Neural cell (in vitro differentiated cells): ENCODE measurements around the gene TMSB10.

Source experiments
- CTCF ChIP-seq: fragments of 450-650 bp; IDR thresholded peaks from 2 replicates; pipeline ENCODE4 v1.5.1; 2014; ENCODE audit warnings: antibody characterized with exemption, mild to moderate bottlenecking, moderate library complexity; ENCODE audit not compliant: poor library complexity, severe bottlenecking
- EP300 ChIP-seq: fragments of 450-650 bp; conservative IDR thresholded peaks from 2 replicates; pipeline ENCODE4 v1.6.1; 2014; ENCODE audit warnings: antibody characterized with exemption, mild to moderate bottlenecking, moderate library complexity; ENCODE audit not compliant: poor library complexity, severe bottlenecking
- EZH2 ChIP-seq: fragments of 200-600, 300-800 bp; shearing (Covaris generic), sonication (generic); IDR thresholded peaks from 2 replicates; pipeline ENCODE4 v1.6.1; 2014; ENCODE audit warnings: antibody characterized with exemption, low read length, borderline replicate concordance, mild to moderate bottlenecking; ENCODE audit not compliant: insufficient read depth, poor library complexity, severe bottlenecking
- REST ChIP-seq: IDR thresholded peaks from 2 replicates; pipeline ENCODE4 v1.6.1; 2012; ENCODE audit warnings: borderline replicate concordance
- TAF1 ChIP-seq: IDR thresholded peaks from 2 replicates; pipeline ENCODE4 v1.6.1; 2012; ENCODE audit warnings: low read depth

DNA sequence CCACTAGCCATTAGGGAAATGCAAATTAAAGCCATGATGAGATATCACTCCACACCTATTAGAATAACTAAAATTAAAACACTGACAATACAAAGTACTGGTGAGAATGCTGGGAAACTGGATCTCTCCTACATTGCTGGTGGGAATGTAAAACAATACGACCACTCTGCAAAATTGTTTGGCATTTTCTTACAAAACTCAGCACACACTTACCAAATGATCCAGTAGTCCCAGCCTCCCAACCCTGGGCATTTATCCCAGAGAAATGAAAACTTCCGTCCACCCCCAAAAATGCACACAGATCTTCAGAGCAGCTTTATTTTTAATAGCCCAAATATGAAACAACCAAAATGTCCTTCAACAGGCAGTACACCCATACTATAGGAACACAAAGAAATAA lies 8.9 kb upstream of the TMSB10 start:
- TF ChIP-seq EZH2 (no peak), CTCF (no peak), TAF1 (no peak), EP300 (no peak), REST (no peak)
